Mucosa of descending colon (tissue), 3 donors: ENCODE results near the gene TMEM145. TPM values are rescaled to one million over a fixed set of nuclear protein-coding genes. Genes with fewer than 3 reads are reported as not detected.
A peak's percentile ranks its signal among the peaks of the same experiment; 100 is the strongest.

Source experiments
- ATAC-seq: fragments of 200-7000 bp; cut with Tn5 transposase; one replicate; pipeline ENCODE4 v1.9.1; 2020; ENCODE audit warnings: mild to moderate bottlenecking, moderate library complexity
- DNase-seq, 3 donors: peaks; one replicate each; pipeline ENCODE4 v3.0.0-alpha.2; 2020
- H3K36me3 ChIP-seq: fragments of 200-600 bp; one replicate; pipeline ENCODE4 v1.8.0; 2021; ENCODE audit warnings: low read depth, mild to moderate bottlenecking
- H3K4me1 ChIP-seq: fragments of 200-600 bp; one replicate; pipeline ENCODE4 v1.8.0; 2021; ENCODE audit warnings: low read depth, mild to moderate bottlenecking
- H3K4me3 ChIP-seq: fragments of 200-600 bp; one replicate; pipeline ENCODE4 v1.8.0; 2021; ENCODE audit warnings: mild to moderate bottlenecking
- H3K9me3 ChIP-seq: fragments of 200-600 bp; one replicate; pipeline ENCODE4 v1.8.0; 2021; ENCODE audit warnings: mild to moderate bottlenecking
- intact Hi-C, 2 donors: fragments of 100-400 bp; cut with DNase I in 1 of 2; cut with micrococcal nuclease in 1 of 2; formaldehyde crosslinking; loops; one replicate each; pipeline versions ENCODE4 v1.11.0 to v1.11.1; 2022; cut with DNase I, micrococcal nuclease
- total RNA-seq, 3 donors: library from RNA; stranded (reverse); fragmentation: NEBNext Ultra II Directional in 2 of 3; extraction: Animal tissue kit (Norgen Biotek cat#: 25700) in 2 of 3; gene quantifications; one replicate each; pipeline versions ENCODE4 v1.2.1 to v1.2.4, GENCODE V29; 2021 to 2023
- TF ChIP-seq, protein P1 (sequence below): fragments of 200-600 bp; IDR thresholded peaks from one replicate; pipeline ENCODE4 v1.8.0; 2022; ENCODE audit warnings: antibody characterized with exemption, mild to moderate bottlenecking
- donor health status: DM: no; HTN: no; CAD: no; lungs with moderate emphysema.
- donor health status: DM: no; HTN: no; CAD: no.
- donor health status: DM: no; HTN: yes; CAD: no.

Gene TMEM145
- total RNA-seq, 3 donors from 2014 or later: 0.17 to 0.63 TPM; not detected in 1

DNA sequence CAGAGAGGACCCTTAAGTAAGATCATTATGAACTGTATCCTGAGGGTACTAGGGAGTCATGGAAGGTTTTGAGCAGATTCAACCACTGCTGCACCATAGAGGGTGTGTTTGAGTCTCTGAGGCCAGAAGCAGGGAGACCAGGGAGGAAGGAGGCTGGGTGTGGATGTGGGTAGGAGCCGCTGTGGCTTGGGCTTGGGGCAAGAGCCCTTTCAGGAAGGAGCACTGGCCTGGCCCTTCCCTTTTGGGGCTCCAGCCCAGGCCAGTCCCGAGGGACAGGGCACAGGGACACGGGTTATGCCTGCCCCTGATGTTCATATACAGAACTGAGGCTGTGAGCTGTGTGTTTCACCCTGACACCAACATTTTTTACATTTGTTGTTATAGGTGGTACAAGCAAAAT is 36.8 kb upstream of the TMEM145 start:
- intact Hi-C loops: no loop called here
- H3K4me3 ChIP-seq: no peak overlapping the region
- no peaks in the 10 kb centered on the region for H3K9me3 ChIP-seq
- no peak for DNase-seq
- H3K4me1 ChIP-seq: peaks cover 29% of the 10 kb centered on the region
- TF ChIP-seq, protein P1, sequence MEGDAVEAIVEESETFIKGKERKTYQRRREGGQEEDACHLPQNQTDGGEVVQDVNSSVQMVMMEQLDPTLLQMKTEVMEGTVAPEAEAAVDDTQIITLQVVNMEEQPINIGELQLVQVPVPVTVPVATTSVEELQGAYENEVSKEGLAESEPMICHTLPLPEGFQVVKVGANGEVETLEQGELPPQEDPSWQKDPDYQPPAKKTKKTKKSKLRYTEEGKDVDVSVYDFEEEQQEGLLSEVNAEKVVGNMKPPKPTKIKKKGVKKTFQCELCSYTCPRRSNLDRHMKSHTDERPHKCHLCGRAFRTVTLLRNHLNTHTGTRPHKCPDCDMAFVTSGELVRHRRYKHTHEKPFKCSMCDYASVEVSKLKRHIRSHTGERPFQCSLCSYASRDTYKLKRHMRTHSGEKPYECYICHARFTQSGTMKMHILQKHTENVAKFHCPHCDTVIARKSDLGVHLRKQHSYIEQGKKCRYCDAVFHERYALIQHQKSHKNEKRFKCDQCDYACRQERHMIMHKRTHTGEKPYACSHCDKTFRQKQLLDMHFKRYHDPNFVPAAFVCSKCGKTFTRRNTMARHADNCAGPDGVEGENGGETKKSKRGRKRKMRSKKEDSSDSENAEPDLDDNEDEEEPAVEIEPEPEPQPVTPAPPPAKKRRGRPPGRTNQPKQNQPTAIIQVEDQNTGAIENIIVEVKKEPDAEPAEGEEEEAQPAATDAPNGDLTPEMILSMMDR: no peak
- ATAC-seq: no peak
- no peaks in the 10 kb centered on the region for H3K36me3 ChIP-seq

DNA sequence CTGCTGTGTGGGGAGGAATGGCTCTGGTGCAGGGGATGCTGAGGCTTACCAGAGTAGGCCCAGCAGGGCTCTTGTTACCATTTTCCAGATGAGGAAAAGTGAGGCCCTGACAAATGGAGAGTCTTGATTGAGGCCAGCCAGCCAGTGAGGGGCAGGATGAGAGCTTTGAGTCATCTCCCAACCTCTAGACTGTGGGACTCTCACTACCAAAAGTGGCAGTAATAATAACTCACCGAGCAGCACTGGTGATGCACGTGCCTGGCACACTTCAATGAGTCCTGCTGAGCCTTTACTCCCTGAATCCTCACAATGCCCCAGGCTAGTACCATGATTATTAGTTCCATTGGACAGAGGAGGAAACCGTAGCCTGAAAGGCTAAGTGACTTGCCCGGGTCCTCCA is 36.3 kb upstream of the TMEM145 start:
- TF ChIP-seq, protein P1: no peak

DNA sequence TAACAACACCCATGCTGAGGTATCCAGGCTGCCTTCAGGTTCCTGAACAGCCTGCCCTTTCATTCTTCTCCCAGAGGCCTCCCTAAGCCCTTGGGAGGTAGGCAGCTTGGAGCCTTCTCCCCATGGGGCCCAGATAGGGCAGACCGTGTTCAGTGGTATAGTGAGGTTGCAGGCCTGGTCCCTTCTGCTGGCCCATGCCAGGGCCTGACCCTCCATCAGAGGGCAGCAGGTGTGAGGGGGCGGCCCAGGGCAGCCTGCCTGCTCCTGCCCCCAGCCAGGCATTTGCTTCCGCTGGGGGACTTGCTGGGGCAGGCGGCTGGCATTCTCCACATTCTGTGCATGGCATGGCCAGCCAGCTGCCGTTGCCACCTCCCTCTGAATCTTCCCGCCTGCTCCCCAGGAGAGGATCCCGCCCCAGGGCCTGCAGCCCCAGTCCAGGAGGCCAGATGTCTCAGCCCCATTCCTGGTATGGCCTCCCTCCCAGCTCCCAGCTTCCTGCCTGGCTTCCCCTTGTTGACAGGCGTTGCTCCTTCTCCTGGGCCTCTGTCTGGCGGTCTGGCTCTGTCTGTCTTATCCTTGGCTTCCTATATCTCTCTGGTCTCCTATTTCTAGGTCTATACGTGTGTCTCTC is 35.2 kb upstream of the TMEM145 start:
- ATAC-seq (peak; percentile 2), DNase-seq (peak in 1 of 3 donors; percentile 33)
- no peaks in the 10 kb centered on the region for H3K9me3 ChIP-seq
- intact Hi-C loops: no loop called here
- TF ChIP-seq, protein P1: no peak
- H3K36me3 ChIP-seq: no peaks in the 10 kb centered on the region
- peaks cover 43% of the 10 kb centered on the region for H3K4me1 ChIP-seq
- no peak overlapping the region for H3K4me3 ChIP-seq

More for the DNA sequence above, 36.3 kb upstream of the TMEM145 start:
- intact Hi-C loops: no loop called here
- peaks cover 32% of the 10 kb centered on the region for H3K4me1 ChIP-seq
- ATAC-seq (no peak), DNase-seq (no peak)
- H3K4me3 ChIP-seq: no peak overlapping the region
- H3K36me3 ChIP-seq: no peaks in the 10 kb centered on the region
- H3K9me3 ChIP-seq: no peaks in the 10 kb centered on the region

DNA sequence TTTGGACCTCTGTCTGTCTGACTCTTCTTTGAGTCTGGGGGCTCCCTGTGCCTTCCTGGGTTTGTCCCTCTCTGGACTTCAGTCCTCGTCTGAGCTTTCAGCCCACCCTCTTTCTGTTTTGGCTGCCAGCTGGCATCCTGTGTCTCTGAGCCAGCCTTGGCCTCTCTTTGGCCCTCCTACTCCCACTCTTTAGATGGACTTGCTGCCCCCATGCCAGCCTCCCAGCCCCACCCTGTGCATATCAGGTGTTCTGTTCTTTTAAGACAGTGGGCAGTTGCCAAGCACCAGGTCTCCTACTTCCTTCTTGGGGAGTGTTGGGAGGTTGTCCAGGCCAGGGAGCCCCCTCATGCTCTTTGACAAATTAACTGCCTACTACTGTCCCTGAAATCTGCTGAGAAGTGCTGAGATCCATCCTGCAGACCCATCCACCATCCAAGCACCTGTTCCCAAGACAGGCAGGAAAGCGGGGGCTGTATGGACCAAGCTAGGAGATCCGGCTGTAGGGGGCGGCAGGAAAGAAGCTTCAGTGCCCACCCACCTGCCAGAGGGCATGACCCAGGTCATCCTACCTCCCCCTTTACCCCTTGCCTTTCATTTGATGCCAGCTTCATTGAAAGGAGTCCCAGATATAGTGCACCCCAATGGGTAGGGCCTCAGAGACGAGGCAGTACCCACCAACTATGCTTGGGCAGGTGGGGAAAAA is 34.5 kb upstream of the TMEM145 start:
- peaks cover 47% of the 10 kb centered on the region for H3K4me1 ChIP-seq
- no peaks in the 10 kb centered on the region for H3K9me3 ChIP-seq
- DNase-seq (peak in 1 of 3 donors; percentile 29), ATAC-seq (no peak)
- TF ChIP-seq, protein P1: no peak
- no peaks in the 10 kb centered on the region for H3K36me3 ChIP-seq
- intact Hi-C loops: no loop called here
- no peak overlapping the region for H3K4me3 ChIP-seq

DNA sequence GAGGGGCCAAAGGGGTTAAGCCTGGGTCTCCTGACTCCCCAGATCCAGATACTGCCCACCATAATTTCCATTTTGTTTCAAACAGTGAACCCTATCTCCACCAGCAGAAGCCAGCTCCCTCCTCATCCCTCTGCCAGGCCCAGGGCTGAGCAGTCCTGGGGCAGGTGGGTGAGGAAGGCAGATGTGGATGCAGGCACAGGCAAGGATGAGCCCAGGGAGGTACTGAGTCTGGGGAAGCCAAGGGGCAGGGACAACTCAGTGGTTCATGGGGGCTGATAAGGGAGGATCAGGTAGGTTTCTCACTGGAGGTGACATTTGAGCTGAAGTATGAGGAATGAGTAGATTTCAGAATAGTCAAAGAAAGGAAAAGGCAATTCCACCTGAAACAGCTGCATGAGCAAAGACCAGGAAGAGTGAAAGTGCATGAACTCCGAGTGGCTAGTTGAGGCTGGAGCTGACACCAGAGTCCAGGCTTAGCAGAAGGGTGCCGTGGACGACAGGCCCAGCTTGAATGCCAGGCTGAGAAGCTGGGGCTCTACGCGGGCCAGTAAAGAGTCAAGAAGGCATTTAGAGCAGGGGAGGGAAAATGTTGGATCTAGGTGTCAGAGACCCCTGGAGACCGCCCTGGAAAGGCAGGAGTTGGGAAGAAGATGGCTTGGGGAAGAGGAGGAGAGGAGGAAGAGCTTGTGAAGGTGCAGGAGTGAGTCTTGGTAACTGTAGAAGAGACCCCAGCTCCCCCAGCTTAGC is 33.8 kb upstream of the TMEM145 start:
- intact Hi-C loops: no loop called here
- H3K4me1 ChIP-seq: peaks cover 47% of the 10 kb centered on the region
- H3K4me3 ChIP-seq: peak overlapping the region; percentile 44
- DNase-seq (no peak), ATAC-seq (no peak)
- TF ChIP-seq, protein P1: no peak
- no peaks in the 10 kb centered on the region for H3K36me3 ChIP-seq
- no peaks in the 10 kb centered on the region for H3K9me3 ChIP-seq
